IMR-90 (cell line): Measurements from ENCODE around the gene AIMP1. TPM values are rescaled to one million over a fixed set of nuclear protein-coding genes. Genes with fewer than 3 reads are reported as not detected.

Source experiments
- ATAC-seq: fragments of 200-7000 bp; cut with Tn5 transposase; 2 replicates; pipeline ENCODE4 v1.9.1; 2020; ENCODE audit warnings: low read depth, mild to moderate bottlenecking, moderate library complexity
- BruUV-seq: library from RNA; stranded (reverse); fragments of 400-500 nt; replicated peaks from 2 replicates; lab custom pipeline; 2021; lab: Mats Ljungman, UMichigan
- CTCF ChIA-PET: fragments of 300-600 bp; formaldehyde crosslinking; extraction: SDS; loops from one replicate; lab custom pipeline; 2021; ENCODE audit warnings: antibody characterized with exemption; lab: Yijun Ruan, JAX
- POLR2A ChIA-PET: fragments of 300-600 bp; sonication (Branson Sonifier 250); formaldehyde crosslinking; loops from one replicate; lab custom pipeline; 2022; ENCODE audit warnings: antibody characterized with exemption; ENCODE audit not compliant: unreplicated experiment; lab: Charles Lee
- DNase-seq: peaks from one replicate; pipeline ENCODE4 v3.0.0; 2013
- H2AFZ ChIP-seq: replicated peaks from 2 replicates; pipeline ENCODE3; 2013; ENCODE audit warnings: low read length, mild to moderate bottlenecking; ENCODE audit not compliant: poor library complexity
- H2AK5ac ChIP-seq: 2 replicates; pipeline ENCODE4 v1.6.1; 2013; ENCODE audit warnings: low read depth, low read length, inconsistent platforms
- H2AK9ac ChIP-seq: replicated peaks from 2 replicates; pipeline ENCODE3; 2013; ENCODE audit warnings: mild to moderate bottlenecking, low read depth, low read length, moderate library complexity; ENCODE audit not compliant: poor library complexity
- H2BK120ac ChIP-seq: 2 replicates; pipeline ENCODE4 v1.6.1; 2013; ENCODE audit warnings: low read depth, low read length, inconsistent platforms
- H2BK15ac ChIP-seq: 3 replicates; pipeline ENCODE4 v1.6.1; 2013; ENCODE audit warnings: low read depth, low read length, inconsistent platforms
- H2BK20ac ChIP-seq: 2 replicates; pipeline ENCODE4 v1.6.1; 2013; ENCODE audit warnings: low read depth, mild to moderate bottlenecking, inconsistent platforms, low read length, moderate library complexity
- H2BK5ac ChIP-seq: 2 replicates; pipeline ENCODE4 v1.6.1; 2013; ENCODE audit warnings: mild to moderate bottlenecking, low read depth, low read length, inconsistent platforms; ENCODE audit not compliant: poor library complexity, severe bottlenecking
- H3K14ac ChIP-seq: replicated peaks from 2 replicates; pipeline ENCODE4 v1.6.1; 2013; ENCODE audit warnings: low read depth, low read length, inconsistent platforms
- H3K18ac ChIP-seq: 2 replicates; pipeline ENCODE4 v1.6.1; 2013; ENCODE audit warnings: low read depth, low read length, control low read depth
- H3K23ac ChIP-seq: 2 replicates; pipeline ENCODE4 v1.6.1; 2013; ENCODE audit warnings: low read depth, low read length, inconsistent platforms
- H3K27ac ChIP-seq: 2 replicates; pipeline ENCODE4 v1.5.1; 2013; ENCODE audit warnings: mild to moderate bottlenecking, control low read depth, low read length; ENCODE audit not compliant: insufficient read depth
- H3K27me3 ChIP-seq: 2 replicates; pipeline ENCODE4 v1.6.1; 2013; ENCODE audit warnings: low read length; ENCODE audit not compliant: control insufficient read depth, insufficient read depth
- H3K36me3 ChIP-seq: 2 replicates; pipeline ENCODE4 v1.6.1; 2013; ENCODE audit warnings: low read length, mixed read lengths; ENCODE audit not compliant: control insufficient read depth, insufficient read depth
- H3K4ac ChIP-seq: 2 replicates; pipeline ENCODE4 v1.6.1; 2013; ENCODE audit warnings: low read depth, low read length, inconsistent platforms
- H3K4me1 ChIP-seq: 2 replicates; pipeline ENCODE4 v1.6.1; 2013; ENCODE audit warnings: low read length, mixed read lengths; ENCODE audit not compliant: control insufficient read depth, insufficient read depth
- H3K4me2 ChIP-seq: 2 replicates; pipeline ENCODE4 v1.6.1; 2013; ENCODE audit warnings: low read depth, mild to moderate bottlenecking, control low read depth, low read length, moderate library complexity
- H3K4me3 ChIP-seq: 2 replicates; pipeline ENCODE4 v1.5.1; 2013; ENCODE audit warnings: low read depth, mild to moderate bottlenecking, control low read depth, low read length, moderate library complexity; ENCODE audit not compliant: insufficient read depth
- H3K56ac ChIP-seq: 2 replicates; pipeline ENCODE4 v1.6.1; 2013; ENCODE audit warnings: low read length, inconsistent platforms; ENCODE audit not compliant: insufficient read depth; ENCODE audit errors: extremely low read depth
- H3K79me1 ChIP-seq, 2 experiments: 2 replicates each; pipeline ENCODE4 v1.6.1; 2013; ENCODE audit warnings: low read length in 2 of 2, inconsistent platforms in 1 of 2, low read depth in 1 of 2
- H3K9ac ChIP-seq: 2 replicates; pipeline ENCODE4 v1.6.1; 2013; ENCODE audit warnings: low read depth, low read length, control low read depth
- H3K9me1 ChIP-seq: 2 replicates; pipeline ENCODE4 v1.6.1; 2013; ENCODE audit warnings: low read length, inconsistent platforms; ENCODE audit not compliant: insufficient read depth
- H3K9me3 ChIP-seq: 2 replicates; pipeline ENCODE4 v1.6.1; 2013; ENCODE audit warnings: low read length; ENCODE audit not compliant: control insufficient read depth, insufficient read depth
- H4K20me1 ChIP-seq: 2 replicates; pipeline ENCODE4 v1.6.1; 2013; ENCODE audit warnings: low read length, inconsistent platforms; ENCODE audit not compliant: insufficient read depth
- H4K5ac ChIP-seq: 2 replicates; pipeline ENCODE4 v1.6.1; 2013; ENCODE audit warnings: mild to moderate bottlenecking, low read depth, low read length, control low read depth
- H4K8ac ChIP-seq, 2 experiments: 2 replicates each; pipeline ENCODE4 v1.6.1; 2013; ENCODE audit warnings: low read depth in 2 of 2, low read length in 2 of 2, control low read depth in 1 of 2, inconsistent platforms in 1 of 2
- H4K91ac ChIP-seq: 2 replicates; pipeline ENCODE4 v1.6.1; 2013; ENCODE audit warnings: low read depth, low read length, inconsistent platforms; ENCODE audit not compliant: insufficient read depth
- BHLHE40 ChIP-seq: fragments of 150-350 bp; IDR thresholded peaks from 2 replicates; pipeline ENCODE4 v1.6.1; 2016; ENCODE audit warnings: mild to moderate bottlenecking, low read depth, low read length
- CHD1 ChIP-seq: IDR thresholded peaks from 2 replicates; pipeline ENCODE4 v1.6.1; 2012; ENCODE audit warnings: low read depth, low read length, improper control_type of control experiment
- NFE2L2 ChIP-seq: fragments of 150-350 bp; IDR thresholded peaks from 2 replicates; pipeline ENCODE4 v1.6.1; 2016; ENCODE audit warnings: low read depth, mild to moderate bottlenecking, low read length
- WGBS, 2 experiments: methylation state at CpG; one replicate each; pipeline versions ENCODE4 v1.1.5 to v1.1.7; 2013; ENCODE audit warnings: missing lambda C conversion rate in 2 of 2; ENCODE audit not compliant: insufficient read length in 1 of 2; ENCODE audit errors: extremely low coverage in 2 of 2; 5-methylcytosine and 5-hydroxymethylcytosine counted together
- dilution Hi-C: fragments of 300-500 bp; cut with HindIII; formaldehyde crosslinking; loops from one replicate; pipeline ENCODE4 v1.14.3; 2018; ENCODE audit warnings: low sequenced_read_pairs; ENCODE audit not compliant: unreplicated experiment
- in situ Hi-C: fragments of 300-500 bp; cut with MboI; formaldehyde crosslinking; loops from 3 replicates; pipeline ENCODE4 v1.14.3; 2019; ENCODE audit warnings: low sequenced_read_pairs, inconsistent platforms, mixed read lengths
- intact Hi-C: fragments of 100-400 bp; cut with micrococcal nuclease; formaldehyde crosslinking; loops from 2 replicates; pipeline ENCODE4 v1.10.0; 2022
- polyA plus RNA-seq, 3 experiments: library from polyadenylated mRNA; depleted of rRNA; stranded (reverse); fragments of >200 nt; gene quantifications; 2 replicates each; pipeline ENCODE4 v1.2.3, GENCODE V29; 2012; ENCODE audit warnings: low replicate concordance in 1 of 3
- total RNA-seq: library from RNA; depleted of rRNA; stranded (reverse); fragments of >200 nt; gene quantifications from 2 replicates; pipeline ENCODE4 v1.2.3, GENCODE V29; 2012

The AIMP1 gene
- total and polyA plus RNA-seq, 2 of the 4 experiments (the other 2 are of a cell fraction): 11.8 to 21.4 TPM

DNA sequence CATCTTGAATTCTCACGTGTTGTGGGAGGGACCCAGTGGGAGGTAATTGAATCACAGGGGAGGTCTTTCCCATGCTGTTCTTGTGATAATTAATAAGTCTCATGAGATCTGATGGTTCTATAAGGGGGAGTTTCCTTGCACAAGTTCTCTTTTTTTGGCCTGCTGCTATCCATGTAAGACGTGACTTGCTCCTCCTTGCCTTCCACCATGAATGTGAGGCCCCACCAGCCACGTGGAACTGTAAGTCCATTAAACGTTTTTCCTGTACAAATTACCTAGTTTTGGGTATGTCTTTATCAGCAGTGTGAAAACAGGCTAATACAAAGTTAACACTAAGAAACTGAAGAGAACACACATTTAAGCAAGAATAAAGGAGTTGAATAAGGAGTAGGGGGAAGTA, 16.4 kb upstream of the AIMP1 start:
- no TSS peak for BruUV-seq
- no peak overlapping the region for H4K5ac ChIP-seq

More for the DNA sequence above, 16.4 kb upstream of the AIMP1 start:
- no peak for TF ChIP-seq NFE2L2
- TF ChIP-seq BHLHE40: no peak
- TF ChIP-seq CHD1: no peak
- intact Hi-C loops (no loop called here), in situ Hi-C loops (no loop called here), dilution Hi-C loops (no loop called here)
- Histone ChIP-seq H3K27me3 (no peaks in the 10 kb centered on the region), H3K4me1 (peaks cover 2% of the 10 kb centered on the region; the same call in 1 of the 2 replicates), H2AK9ac (no peak overlapping the region), H3K36me3 (0 out of 2 replicates have a peak, but pooled peaks cover under 1% of the 10 kb centered on the region), H2BK120ac (no peak overlapping the region), H2AK5ac (no peak overlapping the region), H3K79me1 (peaks cover 0 to 17% of the 10 kb centered on the region in 2 experiments; a peak in 2 of 4 replicates), H3K9me1 (no peaks in the 10 kb centered on the region), H3K18ac (no peak overlapping the region), H2BK20ac (no peak overlapping the region; the same call in 1 of the 2 replicates), H3K4ac (no peak overlapping the region), H4K8ac (no peak overlapping the region), H3K4me2 (no peak overlapping the region), H3K9me3 (no peaks in the 10 kb centered on the region), H4K20me1 (no peaks in the 10 kb centered on the region), H3K9ac (no peak overlapping the region), H4K91ac (no peak overlapping the region), H3K4me3 (no peak overlapping the region), H2BK5ac (no peak overlapping the region), H3K56ac (no peak overlapping the region), H3K14ac (no peak overlapping the region), H2AFZ (no peak overlapping the region), H3K27ac (no peak overlapping the region), H2BK15ac (no peak overlapping the region), H3K23ac (no peak overlapping the region)
- ATAC-seq (no peak), DNase-seq (no peak)
- ChIA-PET CTCF (no interaction called here), POLR2A (no interaction called here)
- WGBS, 2 experiments: no CpG with 5 or more reads among the region's 4 CpGs
